Hematopoietic multipotent progenitor cell treated with erythropoietin and hydrocortisone succinate and interleukin-3 and kit ligand, for 17 days (in vitro differentiated cells): ENCODE results near the gene ITIH5.
"Not testable (repeated sequence)": the region's sequence is repeated elsewhere in the genome, so short reads cannot be mapped to it uniquely, and the experiment has no call there.

Experiments
- DNase-seq: peaks from one replicate; pipeline ENCODE4 v3.0.0-alpha.2; 2015; ENCODE audit warnings: low spot score

Gene ITIH5

DNA sequence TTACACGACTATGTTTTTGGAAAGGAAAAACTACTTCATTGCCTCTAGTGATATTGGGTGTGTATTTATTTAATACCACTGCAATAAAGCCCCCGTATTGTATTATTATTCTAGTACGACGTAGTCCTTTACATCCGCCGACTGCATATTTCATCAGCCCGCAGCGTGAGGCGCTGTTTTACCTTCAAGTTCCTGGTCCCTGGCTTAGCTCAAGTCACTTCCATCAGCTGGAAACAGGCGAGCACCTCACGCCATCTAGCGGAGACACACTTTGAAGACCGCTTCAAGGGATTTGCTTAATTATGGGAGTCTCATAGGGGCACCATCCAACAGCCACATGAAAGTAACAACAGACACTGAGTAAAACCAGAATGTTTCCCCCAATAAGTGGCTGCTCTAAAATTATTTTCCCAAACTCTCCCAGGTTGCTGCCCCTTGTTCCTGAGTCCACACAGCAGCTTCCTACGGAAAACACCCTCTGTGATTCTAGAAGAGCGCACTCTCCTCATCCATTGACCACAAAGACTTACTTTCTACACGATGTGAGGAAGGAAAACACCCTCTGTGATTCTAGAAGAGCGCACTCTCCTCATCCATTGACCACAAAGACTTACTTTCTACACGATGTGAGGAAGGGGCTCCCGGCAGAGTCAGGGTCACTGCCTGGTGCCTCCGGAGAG lies 20.6 kb upstream of the ITIH5 start:
- DNase-seq, result peak; percentile 39

DNA sequence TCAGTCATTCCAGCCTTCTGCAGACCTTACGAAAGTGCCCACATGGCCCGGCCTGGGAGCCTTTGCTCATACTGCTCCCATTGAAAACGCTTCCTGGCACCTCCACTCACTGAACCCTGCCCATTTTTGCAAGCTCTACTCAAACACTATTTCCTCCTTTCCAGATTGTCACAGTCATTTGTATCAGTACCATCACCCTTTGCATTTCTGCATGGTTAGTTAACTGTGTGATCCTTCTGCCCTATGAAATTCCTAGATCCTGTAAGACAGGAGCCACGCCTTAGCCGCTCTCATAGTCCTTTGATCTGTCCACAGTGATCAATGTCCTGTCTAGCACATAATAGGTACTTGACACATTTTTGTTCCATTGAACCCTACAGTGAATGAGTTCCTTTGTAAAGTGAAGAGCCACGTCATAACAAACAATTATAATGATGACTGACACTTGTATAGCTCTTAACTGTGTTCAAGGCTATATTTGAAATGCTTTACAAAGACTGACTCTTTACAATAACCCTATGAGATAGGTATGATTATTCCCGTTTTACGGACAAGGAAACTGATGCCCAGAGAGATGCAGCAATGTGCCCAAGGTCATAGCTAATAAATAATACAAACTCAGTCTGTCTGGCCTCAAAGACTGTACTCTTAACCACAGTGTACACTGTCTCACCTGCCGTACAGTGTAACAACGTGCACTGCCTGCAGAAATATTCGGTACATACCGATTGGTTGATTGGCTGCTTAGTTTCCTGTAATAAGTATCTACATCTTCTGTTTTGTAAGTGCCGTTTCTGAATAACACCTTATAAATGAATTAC lies 19.8 kb upstream of the ITIH5 start:
- no peak for DNase-seq

DNA sequence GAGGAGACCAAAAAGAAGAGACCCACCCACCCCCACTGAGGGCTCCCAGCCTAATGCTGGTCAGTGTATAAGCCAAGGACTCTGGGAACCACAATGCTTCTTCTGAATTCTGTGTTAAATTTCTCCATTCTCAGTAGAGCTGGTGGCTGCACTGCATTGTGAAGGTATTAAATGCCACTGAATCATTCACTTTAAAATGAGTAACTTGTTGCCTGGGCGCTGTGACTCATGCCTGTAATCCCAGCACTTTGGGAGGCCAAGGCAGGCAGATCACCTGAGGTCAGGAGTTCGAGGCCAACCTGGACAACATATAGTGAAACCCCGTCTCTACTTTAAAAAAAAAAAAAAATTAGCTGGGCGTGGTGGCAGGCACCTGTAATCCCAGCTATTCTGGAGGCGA lies 13.3 kb upstream of the ITIH5 start:
- DNase-seq, result not testable (repeated sequence)

DNA sequence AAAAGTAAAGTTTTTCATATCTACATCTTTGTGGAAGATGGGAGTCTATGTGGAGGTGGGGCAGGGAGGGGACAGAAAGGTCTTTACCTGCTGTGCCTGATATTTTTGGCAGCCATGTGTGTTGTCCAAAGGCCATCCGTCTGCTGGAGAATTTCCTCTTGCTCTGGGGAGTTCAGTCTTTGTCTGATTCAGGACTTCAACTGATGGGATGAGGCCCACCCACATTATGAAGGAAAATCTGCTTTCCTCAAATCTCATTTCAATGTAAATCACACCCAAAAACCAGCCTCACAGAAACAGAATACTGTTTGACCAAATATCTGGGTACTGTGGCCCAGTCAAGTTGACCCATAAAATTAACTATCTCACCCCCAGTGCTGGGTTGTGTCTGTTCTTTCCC lies 12.5 kb upstream of the ITIH5 start:
- DNase-seq, result no peak

DNA sequence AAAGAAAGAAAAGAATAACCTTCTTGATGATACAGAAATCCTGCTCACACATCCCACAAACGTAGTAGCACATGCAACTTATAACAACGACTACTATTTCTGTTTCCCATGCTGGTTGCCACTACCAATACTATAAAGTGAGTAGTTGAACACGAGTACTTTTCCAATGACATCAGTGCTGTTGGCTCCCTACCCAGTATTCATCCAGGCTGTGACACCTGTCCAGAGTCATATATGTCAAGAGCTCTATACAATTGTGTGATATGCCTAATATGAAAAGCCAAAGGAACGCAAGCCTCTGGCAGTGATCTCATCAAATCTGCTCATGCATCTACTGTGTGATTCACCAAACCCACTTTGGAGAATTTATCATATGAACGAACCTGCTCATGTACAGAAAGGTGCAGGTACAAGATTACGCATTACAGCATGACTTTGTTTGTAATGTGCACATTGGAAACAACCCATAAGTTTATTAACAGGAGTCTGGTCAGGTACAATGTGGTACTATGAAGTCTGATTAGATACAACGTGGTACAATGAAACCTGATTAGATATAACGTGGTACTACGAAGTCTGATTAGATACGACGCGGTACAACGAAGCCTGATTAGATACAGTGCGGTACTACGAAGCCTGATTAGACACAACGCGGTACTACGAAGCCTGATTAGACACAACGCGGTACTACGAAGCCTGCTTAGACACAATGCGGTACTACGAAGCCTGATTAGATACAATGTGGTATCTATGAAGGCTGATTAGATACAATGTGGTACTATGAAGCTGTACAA lies 5.8 kb upstream of the ITIH5 start:
- no peak for DNase-seq

DNA sequence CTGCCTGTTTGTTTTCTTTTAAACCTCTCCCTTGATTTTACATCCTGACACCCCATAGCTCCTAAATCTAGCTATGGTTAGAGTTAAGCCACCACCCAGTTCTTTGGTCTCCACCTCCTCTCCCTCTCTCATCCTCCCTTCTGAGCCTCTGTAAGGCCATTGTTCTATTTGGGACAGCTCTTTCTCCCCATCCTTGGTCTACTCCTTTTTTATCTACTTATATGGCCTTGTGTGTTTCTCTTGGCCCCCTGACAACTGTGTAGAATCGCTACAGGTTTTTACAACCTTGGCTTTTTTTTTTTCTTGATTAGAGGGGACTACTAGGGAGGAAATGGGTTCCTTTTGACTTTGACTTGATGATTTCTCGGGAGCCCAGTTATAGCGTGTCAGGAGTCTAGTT lies 3.4 kb upstream of the ITIH5 start:
- no peak for DNase-seq

DNA sequence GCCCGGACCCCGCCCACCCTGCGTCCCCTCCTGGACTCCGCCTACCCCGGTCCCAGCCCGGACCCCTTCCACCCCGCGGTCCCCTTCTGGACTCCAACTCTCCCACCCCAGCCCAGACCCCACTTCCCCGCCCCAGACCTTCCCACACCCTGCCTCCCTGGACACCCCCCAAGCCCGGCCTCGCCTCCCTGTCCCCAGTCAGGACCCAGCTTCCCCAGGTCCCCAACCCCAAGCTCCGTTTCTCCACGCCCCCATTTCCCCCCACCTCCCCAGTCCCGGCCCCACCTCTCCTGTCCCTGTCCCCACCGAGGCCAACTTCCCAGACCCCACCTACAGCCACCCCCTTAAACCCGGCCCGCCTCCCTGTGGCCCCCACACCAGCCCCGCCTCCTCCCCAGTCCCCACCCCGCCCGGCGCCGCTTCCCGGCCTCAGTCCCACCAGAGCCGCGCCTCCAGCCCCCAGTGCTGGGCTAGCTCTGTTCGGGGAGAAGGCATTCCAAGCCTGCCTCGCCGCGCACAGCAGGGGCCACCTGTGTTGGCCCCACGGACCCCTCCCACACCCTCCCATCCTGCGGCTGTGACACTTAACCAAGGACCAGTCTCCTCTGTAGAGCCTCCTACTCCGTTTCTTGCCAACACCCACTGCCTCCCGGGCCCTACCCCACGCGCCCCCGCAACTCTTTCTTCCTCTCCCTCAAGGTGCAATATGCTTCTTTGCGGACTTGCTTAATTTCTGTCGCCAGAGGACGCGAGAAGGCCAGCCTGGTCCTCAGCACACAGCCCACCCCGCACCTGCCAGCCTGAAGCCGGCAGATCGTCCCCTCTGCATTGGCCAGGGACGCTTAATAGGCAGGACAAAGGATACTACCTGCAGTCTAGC lies 736 bp upstream of the ITIH5 start:
- no peak for DNase-seq

DNA sequence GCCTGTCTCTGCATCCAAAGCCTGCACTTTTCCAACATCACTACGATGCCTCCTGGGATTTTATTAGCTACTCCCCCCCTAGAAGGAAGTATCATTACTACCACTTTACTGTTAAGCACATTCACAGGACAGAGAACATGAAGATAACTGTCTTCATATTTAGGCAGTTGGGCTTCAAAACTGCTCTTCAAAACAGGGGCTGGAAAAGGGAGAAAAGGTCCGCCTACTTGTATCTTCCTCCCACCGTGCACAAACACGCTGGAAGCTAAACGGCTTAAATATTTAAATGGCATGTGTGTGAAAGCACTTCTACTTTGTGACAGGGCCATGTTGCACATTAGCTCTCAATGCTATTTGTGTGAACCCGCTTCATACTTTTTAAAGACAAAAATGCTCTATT lies 999 bp downstream of the ITIH5 start:
- DNase-seq, result no peak

DNA sequence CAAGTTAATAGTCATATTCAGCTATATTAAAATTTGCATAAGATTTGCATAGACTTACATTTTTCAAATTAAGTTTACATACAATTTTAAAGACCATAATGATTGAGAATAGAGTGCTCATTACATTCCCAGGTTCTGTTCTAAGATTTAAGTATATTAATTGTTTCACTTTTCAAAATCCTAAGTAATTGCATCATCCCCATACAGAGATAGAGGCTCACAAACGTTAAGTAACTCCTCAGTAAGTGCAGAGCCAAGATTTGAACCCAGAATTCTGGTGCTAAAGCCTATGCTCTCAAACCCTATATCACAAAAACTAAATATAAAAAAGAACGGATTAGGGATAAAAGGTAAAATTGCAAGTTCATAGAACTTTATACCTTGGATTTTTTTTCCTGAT lies 2.1 kb downstream of the ITIH5 start:
- no peak for DNase-seq

DNA sequence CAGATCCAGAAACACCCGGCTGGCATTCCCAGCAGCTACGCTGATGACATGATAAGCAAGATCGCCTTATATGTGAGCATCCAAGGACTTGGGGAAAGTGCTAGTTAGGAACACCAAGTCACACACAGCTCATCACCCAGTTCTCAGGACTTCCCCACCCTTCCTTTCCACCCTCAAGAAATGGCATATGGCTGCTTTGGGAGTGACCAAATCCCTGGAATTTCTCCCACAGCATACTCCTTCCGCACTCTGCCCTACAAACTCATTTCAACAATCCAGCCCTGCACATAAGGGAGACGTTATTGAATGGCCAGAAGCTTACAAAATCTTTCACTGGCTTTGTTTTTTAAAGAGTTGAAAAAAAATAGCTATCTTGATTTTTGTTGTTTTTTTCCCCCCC lies 4.2 kb downstream of the ITIH5 start:
- DNase-seq, result no peak

DNA sequence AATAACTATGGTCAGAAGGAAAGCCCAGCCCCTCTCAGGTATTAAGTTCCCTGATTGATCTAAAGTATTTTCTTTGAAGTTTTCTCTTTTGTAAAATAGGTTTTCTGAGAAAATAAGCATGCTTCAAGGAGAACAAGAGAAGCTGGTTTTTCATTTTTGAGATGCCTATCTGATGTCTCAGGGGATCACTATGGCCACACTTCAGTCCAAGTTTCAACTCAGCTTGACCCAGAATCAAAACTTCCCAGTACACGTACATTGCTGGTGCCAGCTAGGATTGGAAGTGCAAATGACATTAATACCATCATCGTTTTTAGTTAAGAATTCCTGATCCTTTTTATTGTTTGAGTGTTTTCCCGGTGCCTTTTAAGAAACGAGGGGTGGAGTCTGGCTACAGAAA lies 7.2 kb downstream of the ITIH5 start:
- DNase-seq, result no peak

DNA sequence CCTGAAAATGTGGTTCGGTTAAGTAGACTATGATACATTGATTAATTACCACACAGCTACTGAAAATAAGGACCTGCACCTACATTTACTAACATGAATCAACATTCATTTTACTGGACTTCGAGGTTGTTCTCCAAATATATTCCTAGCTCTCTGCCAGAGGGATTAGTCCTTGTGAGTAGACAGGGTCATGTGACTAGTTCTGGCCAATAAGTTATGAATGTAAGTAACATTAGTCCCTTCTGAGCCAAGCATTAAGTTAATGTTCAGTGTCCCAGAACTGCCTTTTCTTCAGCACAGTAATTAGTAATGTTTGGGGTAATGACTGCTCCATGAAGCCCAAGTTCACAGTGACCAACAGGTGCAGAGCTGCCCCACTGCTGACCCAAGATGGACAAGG lies 9.2 kb downstream of the ITIH5 start:
- DNase-seq, result no peak

DNA sequence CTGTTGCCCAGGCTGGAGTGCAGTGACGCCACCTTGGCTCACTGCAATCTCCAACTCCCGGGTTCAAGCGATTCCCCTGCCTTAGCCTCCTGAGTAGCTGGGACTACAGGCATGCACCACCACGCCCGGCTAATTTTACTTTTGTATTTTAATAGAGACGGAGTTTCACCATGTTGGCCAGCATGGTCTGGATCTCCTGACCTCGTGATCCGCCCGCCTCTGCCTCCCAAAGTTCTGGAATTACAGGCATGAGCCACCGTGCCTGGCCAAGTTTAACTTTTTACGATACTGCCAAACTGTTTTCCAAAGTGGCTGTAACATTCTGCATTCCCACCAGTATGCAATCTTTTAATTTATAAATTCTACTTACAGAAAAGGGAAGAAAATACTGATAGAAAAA lies 9.7 kb downstream of the ITIH5 start:
- not testable (repeated sequence) for DNase-seq

DNA sequence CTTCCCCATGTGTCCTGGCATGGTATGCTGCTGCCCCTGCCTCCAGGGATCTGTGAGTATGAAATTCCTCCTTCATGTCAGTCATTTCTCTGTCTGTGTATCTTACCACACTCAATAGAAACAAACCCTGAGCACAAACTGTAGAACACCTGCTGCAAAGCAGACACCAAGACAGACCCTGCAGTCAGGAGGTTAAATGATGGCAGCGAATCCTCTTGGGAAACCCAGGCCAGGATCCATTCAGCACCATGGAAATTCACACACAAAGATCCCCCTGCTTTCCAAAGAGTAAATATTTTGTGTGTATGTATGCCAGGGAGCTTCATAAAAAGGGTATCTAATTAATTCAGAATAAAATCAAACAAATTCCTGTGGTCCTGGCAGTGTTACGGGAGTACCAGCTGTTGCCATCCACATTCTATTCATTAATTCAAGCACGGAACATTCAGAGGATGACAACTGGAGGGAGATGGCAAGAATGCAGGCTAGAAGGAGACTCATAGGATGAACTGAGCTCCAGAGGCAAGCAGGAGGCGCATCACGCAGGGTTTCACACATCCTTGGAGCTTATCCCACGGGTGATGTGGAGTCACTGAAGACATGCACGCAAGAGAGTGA lies 14.8 kb downstream of the ITIH5 start:
- no peak for DNase-seq

DNA sequence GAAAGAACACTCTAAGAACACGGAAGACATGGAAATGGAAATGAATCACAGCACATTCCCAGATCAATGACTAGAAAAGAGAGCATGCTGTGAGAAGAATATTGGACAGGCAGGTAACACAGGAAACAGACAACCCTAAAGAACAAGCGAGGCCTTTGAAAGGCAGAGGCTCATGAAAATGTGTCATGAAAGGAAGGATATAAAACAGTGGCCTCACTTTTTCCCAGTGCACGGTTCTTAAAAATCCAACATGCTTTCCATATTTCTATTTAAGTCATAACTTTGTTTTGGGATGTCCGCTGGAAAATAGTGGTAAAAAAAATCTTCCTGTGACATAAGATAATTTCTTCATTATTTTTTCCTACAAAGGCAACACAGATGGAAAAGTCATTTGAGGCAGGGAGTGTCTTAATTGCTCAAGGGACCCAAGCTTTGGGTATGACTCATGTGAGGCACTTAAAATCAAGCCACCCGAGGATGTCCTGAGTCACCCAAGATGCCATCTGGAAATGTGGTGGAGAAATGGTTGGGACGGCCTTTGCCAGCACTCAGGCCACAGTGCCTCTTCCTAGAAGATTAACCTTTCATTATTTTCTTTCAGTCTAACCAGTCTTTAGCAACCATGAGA lies 17.0 kb downstream of the ITIH5 start:
- DNase-seq, result no peak

DNA sequence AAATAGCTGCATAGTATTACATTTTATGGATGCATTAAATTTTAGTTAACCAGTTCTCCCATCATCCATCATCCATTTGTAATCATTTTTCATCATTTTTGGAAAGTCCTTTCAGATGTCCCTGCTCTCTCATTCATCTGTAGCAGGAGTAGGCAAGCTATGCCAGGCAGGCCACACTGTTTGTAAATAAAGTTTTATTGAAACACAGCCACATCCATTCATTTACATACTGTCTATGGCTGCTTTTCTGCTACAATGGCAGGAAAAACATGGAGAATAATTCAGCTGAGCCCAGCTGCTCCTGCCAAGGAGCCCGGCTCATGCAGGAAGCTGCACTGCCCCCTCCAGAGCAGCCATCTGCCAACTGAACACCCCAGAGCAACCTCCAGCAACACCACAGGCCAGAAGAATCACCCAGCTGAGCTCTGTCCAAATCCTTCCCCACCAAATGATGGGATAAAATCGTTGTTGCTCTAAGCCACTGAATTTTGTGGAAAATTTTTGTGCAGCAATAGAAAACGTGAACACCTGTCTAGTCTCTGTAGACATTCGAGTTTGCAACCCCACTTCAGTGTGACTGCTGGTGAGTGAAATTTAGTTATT lies 19.6 kb downstream of the ITIH5 start:
- no peak for DNase-seq

DNA sequence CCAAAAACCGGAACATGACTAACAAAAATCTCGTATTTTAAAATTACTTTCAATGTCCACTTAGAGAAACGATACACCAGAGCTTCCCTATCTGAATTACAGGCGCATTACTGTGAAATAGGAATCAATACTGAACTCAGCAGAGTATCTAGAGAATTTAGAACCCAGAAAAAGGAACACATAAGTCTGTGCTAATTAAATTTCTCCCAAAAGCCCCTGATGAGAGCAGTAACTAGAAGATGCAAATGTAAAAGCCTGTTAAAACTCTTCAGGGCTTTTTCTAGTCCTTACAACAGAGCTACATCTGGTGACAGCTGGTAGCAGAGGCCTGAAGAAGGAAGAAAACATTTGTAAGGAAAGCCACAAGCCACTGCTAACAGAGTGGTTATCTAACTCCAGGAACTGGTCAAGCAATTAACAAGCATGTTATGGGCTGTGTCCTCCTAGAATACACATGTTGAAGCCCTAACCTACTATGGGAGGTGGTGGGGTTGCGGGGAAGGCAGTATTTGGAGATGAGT lies 24.2 kb downstream of the ITIH5 start:
- no peak for DNase-seq

DNA sequence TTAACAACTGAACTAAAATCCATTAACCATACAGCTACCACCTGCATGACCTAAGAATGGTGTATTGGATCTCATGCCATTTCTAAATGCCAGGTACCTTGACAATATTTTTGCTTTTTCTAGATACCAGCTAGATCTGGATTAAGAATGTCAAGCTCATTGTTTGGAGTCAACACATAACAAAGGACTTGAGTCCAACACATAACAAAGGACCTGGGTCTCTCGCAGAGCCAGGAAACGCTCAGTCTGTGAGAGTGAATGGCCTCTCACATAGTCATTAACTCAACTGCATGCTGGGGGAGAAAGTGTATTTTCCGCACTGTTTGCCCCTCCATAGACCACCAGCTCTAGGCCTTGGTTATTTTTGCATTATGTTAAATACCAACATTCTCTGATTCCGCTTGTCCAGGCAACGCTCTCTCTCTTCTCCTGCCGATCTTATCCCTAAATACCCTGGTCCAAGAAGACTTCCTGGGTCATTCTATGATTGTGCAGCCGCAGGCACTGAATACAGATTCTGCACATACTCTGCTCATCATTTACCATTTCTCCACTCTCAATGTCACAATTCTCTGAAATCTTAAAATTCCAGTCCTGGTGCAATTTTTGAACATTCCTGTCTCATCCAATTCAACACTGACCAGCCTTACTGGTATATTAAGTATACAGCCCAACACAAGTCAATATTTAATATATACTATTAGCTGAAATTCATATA lies 31.2 kb downstream of the ITIH5 start:
- no peak for DNase-seq

DNA sequence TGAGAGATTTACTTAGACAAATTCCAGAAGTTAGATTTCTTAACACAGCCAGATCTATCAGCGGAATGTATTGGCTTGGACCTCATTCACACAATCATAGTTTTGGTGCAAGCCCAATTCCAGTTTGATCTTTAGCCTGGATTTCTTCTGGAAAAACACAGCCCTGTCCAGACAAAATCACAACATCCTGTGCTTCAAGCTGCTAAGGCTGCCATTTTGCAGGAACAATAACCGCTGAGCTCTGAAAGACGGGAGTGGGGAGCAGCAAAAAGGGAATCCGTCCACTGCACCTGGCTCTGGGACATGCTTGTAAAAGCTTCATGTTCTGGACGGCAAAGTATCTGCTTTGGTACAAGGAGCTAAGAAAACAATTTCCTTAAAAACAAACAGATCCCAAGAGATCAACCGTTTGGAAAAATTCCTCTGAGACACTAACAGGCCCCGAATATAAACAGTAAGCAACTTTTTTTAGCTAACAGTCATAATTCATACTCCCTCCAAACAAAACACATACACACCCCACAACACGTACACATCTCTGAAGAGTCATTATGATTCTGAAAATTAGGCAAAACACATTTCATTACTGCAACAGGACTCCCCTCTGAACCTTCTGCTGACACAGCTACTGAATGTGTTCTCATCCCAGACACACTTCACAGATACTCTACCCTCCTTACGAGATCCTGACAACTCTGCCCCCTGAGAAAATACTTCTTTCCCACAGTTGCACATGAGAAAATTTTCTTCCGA lies 32.4 kb downstream of the ITIH5 start:
- no peak for DNase-seq
